Memory B cell (primary cell): Measurements from ENCODE around the gene CSGALNACT2.

Source experiments
- ATAC-seq: fragments of 150-1000 bp; cut with Tn5 transposase; 2 replicates; pipeline ENCODE4 v1.10.0; 2021; ENCODE audit warnings: low read depth, mild to moderate bottlenecking, moderate library complexity
- DNase-seq, 2 donors: peaks; one replicate each; pipeline ENCODE4 v3.0.0; 2022; ENCODE audit warnings: low spot score in 2 of 2
- H3K27ac Mint-ChIP-seq: one replicate; pipeline ENCODE4 v1.8.0; 2022; ENCODE audit warnings: mild to moderate bottlenecking, moderate library complexity, mixed read lengths
- H3K27me3 Mint-ChIP-seq: one replicate; pipeline ENCODE4 v1.8.0; 2022; ENCODE audit warnings: mixed read lengths
- H3K36me3 Mint-ChIP-seq: one replicate; pipeline ENCODE4 v1.8.0; 2022; ENCODE audit warnings: mild to moderate bottlenecking, mixed read lengths
- H3K4me1 Mint-ChIP-seq: one replicate; pipeline ENCODE4 v1.8.0; 2022; ENCODE audit warnings: mixed read lengths
- H3K4me3 Mint-ChIP-seq: one replicate; pipeline ENCODE4 v1.8.0; 2022; ENCODE audit warnings: mild to moderate bottlenecking, moderate library complexity, mixed read lengths
- H3K9me3 Mint-ChIP-seq: one replicate; pipeline ENCODE4 v1.8.0; 2022; ENCODE audit warnings: mixed read lengths

The CSGALNACT2 gene

GRCh38 chr10:43226441-43226840 is 88.2 kb downstream of the CSGALNACT2 start:
- Mint-ChIP-seq H3K36me3 (no peaks in the 10 kb centered on the region), H3K27ac (no peak overlapping the region), H3K9me3 (no peaks in the 10 kb centered on the region), H3K4me1 (peaks cover 12% of the 10 kb centered on the region), H3K27me3 (peaks cover 21% of the 10 kb centered on the region), H3K4me3 (no peak overlapping the region)
- DNase-seq (no peak), ATAC-seq (no peak)

- Mint-ChIP-seq H3K4me3 (no peak overlapping the region), H3K27me3 (peaks cover 21% of the 10 kb centered on the region), H3K9me3 (no peaks in the 10 kb centered on the region), H3K27ac (no peak overlapping the region), H3K36me3 (no peaks in the 10 kb centered on the region), H3K4me1 (peaks cover 14% of the 10 kb centered on the region)
- DNase-seq (no peak), ATAC-seq (no peak)
Measured at GRCh38 chr10:43226851-43227845, 88.9 kb downstream of the CSGALNACT2 start.

DNA sequence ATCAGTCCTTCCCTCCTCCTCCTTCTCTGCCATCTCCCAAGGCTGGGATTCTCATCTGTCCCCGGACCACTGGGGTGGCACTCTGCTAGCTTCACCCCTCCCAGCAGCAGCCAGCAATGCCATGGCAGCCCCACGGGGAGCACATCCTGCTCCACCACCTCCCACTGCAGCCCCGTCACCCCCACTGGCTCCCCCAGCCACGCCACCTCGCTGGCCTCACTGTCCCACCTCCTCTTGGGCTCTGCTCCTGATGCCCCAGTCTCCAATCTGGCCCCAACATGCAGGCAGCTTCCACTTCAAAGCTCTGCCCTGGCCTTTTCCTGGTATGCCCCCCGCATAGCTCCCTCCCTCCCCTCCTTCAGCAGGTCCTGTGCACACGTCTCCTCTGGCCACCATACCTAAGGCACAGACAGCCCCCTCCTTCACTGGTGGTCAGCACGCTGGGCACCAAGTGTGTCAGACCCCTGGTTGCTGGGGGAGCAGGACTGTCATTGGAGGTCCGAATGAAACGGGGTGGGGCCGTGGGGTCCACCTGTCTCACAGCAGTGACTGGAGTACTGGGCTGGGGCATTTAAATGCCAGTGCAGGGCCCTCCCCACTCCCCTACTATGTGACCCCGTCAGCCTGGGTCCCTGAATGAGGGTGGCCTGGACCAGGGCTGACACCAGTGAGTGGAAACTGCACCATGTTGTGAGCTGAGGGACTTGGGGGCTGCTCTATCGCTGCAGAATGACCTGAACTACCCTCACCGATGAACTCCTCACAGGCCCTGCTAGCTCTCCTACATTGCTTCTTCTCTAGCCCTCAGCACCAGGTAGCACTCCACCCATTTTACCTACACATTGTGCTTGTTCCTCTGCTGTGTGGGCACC is 89.9 kb downstream of the CSGALNACT2 start:
- no peak for DNase-seq
- no peaks in the 10 kb centered on the region for H3K36me3 Mint-ChIP-seq
- ATAC-seq = no peak
- H3K4me1 Mint-ChIP-seq = peaks cover 16% of the 10 kb centered on the region
- no peaks in the 10 kb centered on the region for H3K9me3 Mint-ChIP-seq
- no peak overlapping the region for H3K4me3 Mint-ChIP-seq
- peaks cover 21% of the 10 kb centered on the region for H3K27me3 Mint-ChIP-seq
- H3K27ac Mint-ChIP-seq = no peak overlapping the region

GRCh38 chr10:43228783-43229207 is 90.5 kb downstream of the CSGALNACT2 start:
- peaks cover 17% of the 10 kb centered on the region for H3K4me1 Mint-ChIP-seq
- no peak for DNase-seq
- peak overlapping the region; percentile 60 for H3K4me3 Mint-ChIP-seq
- ATAC-seq = no peak
- H3K9me3 Mint-ChIP-seq = no peaks in the 10 kb centered on the region
- peaks cover 21% of the 10 kb centered on the region for H3K27me3 Mint-ChIP-seq
- no peak overlapping the region for H3K27ac Mint-ChIP-seq
- H3K36me3 Mint-ChIP-seq = no peaks in the 10 kb centered on the region

- no peaks in the 10 kb centered on the region for H3K9me3 Mint-ChIP-seq
- ATAC-seq = peak; percentile 23
- peaks cover 21% of the 10 kb centered on the region for H3K27me3 Mint-ChIP-seq
- H3K36me3 Mint-ChIP-seq = no peaks in the 10 kb centered on the region
- DNase-seq = no peak
- H3K4me3 Mint-ChIP-seq = peak overlapping the region; percentile 60
- peaks cover 17% of the 10 kb centered on the region for H3K4me1 Mint-ChIP-seq
- H3K27ac Mint-ChIP-seq = no peak overlapping the region
Measured at GRCh38 chr10:43229208-43230061, 91.2 kb downstream of the CSGALNACT2 start.

GRCh38 chr10:43230101-43230908 is 92.1 kb downstream of the CSGALNACT2 start:
- Mint-ChIP-seq H3K4me1 (peaks cover 12% of the 10 kb centered on the region), H3K27me3 (peaks cover 16% of the 10 kb centered on the region), H3K36me3 (no peaks in the 10 kb centered on the region), H3K9me3 (no peaks in the 10 kb centered on the region), H3K4me3 (peak overlapping the region; percentile 41), H3K27ac (no peak overlapping the region)
- ATAC-seq (no peak), DNase-seq (no peak)

- DNase-seq (no peak), ATAC-seq (peak; percentile 9)
- peak overlapping the region; percentile 41 for H3K4me3 Mint-ChIP-seq
- no peak overlapping the region for H3K27ac Mint-ChIP-seq
- H3K27me3 Mint-ChIP-seq = peaks cover 19% of the 10 kb centered on the region
- peaks cover 12% of the 10 kb centered on the region for H3K4me1 Mint-ChIP-seq
- H3K9me3 Mint-ChIP-seq = no peaks in the 10 kb centered on the region
- H3K36me3 Mint-ChIP-seq = no peaks in the 10 kb centered on the region
Measured at GRCh38 chr10:43230909-43231522, 92.8 kb downstream of the CSGALNACT2 start.

GRCh38 chr10:43231523-43232078 is 93.4 kb downstream of the CSGALNACT2 start:
- H3K4me3 Mint-ChIP-seq = peak overlapping the region; percentile 3
- ATAC-seq = peak; percentile 85

GRCh38 chr10:43233601-43234430 is 95.6 kb downstream of the CSGALNACT2 start:
- H3K27me3 Mint-ChIP-seq = peaks cover 14% of the 10 kb centered on the region
- H3K36me3 Mint-ChIP-seq = no peaks in the 10 kb centered on the region
- no peak overlapping the region for H3K27ac Mint-ChIP-seq
- peaks cover 12% of the 10 kb centered on the region for H3K4me1 Mint-ChIP-seq
- no peak overlapping the region for H3K4me3 Mint-ChIP-seq
- H3K9me3 Mint-ChIP-seq = no peaks in the 10 kb centered on the region
- ATAC-seq (no peak), DNase-seq (no peak)

More at GRCh38 chr10:43231523-43232078, 93.4 kb downstream of the CSGALNACT2 start:
- no peaks in the 10 kb centered on the region for H3K36me3 Mint-ChIP-seq
- peaks cover 21% of the 10 kb centered on the region for H3K27me3 Mint-ChIP-seq
- DNase-seq = no peak
- H3K9me3 Mint-ChIP-seq = no peaks in the 10 kb centered on the region
- H3K4me1 Mint-ChIP-seq = peaks cover 12% of the 10 kb centered on the region
- no peak overlapping the region for H3K27ac Mint-ChIP-seq

DNA sequence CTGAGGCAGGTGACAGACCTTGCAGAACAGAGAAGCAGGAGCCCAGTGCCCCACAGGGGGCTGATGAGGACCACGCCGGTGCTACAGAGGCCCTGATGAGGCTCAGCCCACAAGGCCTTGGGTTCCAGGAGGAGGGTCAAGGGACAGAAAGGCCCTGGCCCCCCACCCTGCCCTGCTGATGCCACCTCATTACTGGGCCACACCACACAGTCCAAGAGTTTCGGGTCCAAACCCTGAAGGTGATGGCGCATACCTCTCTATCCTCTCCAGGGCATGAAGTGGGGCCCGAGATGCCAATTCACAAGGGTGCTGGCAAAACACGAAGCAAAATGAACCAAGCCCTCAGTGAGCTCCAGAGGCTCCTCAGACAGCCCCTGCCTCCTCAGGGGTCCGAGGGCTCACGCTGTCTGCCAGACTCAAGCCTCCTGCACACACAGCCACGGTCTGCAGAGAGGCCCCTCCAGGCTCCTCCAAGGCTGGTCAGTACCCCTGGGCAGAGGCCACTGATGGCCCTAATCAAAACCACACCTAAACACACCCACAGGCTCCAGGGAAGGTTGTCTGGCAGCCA is 96.3 kb downstream of the CSGALNACT2 start:
- Mint-ChIP-seq H3K4me1 (peaks cover 12% of the 10 kb centered on the region), H3K27ac (no peak overlapping the region), H3K9me3 (no peaks in the 10 kb centered on the region), H3K4me3 (no peak overlapping the region), H3K27me3 (peaks cover 12% of the 10 kb centered on the region), H3K36me3 (no peaks in the 10 kb centered on the region)
- no peak for DNase-seq
- ATAC-seq = no peak
